NK-92 treated with Interleukin-12 subunit alpha and Interleukin-12 subunit beta, amount 100 ng/mL, for 24 hours (cell line): Measurements from ENCODE around the gene SLCO3A1.

Experiments used
- DNase-seq: peaks from one replicate; lab custom pipeline; 2025; lab: John Stamatoyannopoulos, UW

The SLCO3A1 gene

DNA sequence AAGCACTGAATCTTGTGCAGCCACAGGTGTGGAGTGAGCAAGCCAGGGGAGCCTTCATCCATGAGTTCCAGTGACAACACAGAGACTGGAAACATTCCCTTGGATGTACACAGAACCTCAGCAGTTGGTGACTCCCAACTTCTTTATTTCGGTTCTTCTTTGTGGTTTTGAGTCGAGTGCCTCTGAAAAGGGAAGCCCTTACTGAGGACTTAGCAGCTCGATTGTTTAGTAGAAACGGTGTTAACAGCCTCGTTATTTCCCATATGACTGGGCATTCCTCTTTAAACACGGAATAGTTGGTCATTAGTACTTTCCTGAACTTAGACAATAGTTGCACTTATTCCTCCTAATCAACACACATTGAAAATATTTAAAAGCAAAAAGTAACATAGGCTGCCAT lies 7.7 kb downstream of the SLCO3A1 start:
- no peak for DNase-seq

- no peak for DNase-seq
Observed at GRCh38 chr15:91862891-91863504, 9.5 kb downstream of the SLCO3A1 start.

DNA sequence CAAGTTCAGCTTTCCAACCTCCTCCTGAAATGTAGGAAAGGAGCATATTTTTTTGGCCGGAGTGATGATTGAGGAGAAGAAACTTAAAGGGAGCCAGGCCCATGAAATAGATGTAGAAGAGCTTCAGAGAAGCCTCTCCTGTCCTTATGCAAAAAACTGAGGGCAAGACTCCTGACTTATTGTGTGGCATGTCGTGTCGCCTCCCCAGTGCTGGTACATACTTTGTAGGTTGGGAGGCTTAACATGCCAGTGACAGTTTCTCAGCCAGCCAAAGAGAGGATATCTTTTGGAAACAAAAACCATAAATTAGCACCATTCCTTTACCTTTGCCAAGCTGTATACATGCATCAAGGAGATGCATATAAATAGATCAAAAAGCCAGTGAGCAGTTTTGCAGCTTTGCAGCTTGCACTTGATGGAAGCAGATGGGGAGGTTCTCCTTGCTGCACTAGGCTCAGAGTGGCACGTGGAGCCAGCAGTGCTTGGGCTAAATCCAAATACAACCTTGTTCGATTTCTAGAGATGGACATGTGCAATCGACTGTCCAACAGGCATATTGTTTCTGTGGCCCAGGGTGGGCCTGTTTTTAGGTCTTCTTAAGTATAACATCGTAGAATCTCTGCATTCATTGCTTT lies 10.2 kb downstream of the SLCO3A1 start:
- DNase-seq = no peak

DNA sequence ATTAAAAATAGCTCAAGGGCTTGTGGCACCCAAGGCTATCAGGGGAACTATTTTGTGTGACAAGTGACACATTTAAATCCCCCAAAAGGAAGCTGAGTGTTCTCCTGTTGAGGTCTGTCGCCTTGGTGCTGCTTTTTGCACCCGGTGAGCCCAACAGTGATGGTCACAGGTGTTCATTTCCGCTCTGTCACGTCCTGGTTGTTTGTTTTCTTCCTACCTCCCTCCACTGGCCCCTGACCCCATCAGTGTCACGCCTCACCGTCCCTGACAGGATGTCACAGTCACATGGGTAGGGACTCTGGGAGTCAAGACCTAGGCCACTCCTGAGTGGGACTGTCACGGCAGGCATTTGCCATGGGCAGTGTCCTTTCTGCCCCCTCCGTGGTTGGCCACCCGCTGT lies 11.2 kb downstream of the SLCO3A1 start:
- DNase-seq = peak; percentile 48

DNA sequence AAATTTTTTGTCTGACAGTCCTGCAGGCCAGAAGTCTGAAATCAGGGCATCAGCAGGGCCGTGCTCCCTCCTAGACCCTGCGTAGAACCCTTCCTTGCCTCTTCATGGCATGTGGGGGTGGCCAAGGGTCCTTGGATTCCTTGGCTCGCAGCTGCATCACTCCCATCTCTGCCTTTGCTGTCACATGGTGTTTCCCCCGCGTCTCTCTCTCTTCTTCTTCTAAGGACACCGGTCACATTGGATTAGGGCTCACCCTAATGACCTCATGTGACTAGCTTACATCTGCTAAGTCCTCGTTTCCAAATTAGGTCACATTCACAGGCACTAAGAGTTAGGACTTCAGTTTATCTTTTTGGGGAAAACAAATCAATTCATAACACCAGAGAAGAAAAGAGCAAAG lies 12.0 kb downstream of the SLCO3A1 start:
- no peak for DNase-seq

- DNase-seq = no peak
Observed at GRCh38 chr15:91865950-91866349, 12.4 kb downstream of the SLCO3A1 start.

GRCh38 chr15:91866371-91866905 lies 12.9 kb downstream of the SLCO3A1 start:
- DNase-seq = no peak

DNA sequence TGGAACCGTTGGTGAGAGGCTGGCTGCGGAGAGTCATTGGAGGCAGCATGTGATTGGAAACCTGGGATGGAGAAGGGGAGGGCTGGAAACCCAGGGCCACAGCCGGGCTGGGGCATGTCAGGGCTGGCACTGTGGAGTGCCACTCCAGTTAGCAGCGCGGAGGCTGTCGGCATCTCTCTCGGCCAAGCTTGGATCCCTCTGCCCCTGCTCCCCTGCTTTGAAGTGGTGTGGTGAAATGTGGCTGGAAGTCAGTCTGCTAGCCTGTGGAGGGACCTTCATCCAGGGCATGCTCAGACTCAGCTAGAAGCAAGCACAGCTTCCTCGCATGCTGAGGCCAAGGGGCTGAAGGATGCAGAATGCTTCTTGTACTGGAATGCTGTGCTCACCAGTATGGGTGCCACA lies 13.5 kb downstream of the SLCO3A1 start:
- DNase-seq = no peak

GRCh38 chr15:91867581-91868026 lies 14.1 kb downstream of the SLCO3A1 start:
- DNase-seq = no peak

DNA sequence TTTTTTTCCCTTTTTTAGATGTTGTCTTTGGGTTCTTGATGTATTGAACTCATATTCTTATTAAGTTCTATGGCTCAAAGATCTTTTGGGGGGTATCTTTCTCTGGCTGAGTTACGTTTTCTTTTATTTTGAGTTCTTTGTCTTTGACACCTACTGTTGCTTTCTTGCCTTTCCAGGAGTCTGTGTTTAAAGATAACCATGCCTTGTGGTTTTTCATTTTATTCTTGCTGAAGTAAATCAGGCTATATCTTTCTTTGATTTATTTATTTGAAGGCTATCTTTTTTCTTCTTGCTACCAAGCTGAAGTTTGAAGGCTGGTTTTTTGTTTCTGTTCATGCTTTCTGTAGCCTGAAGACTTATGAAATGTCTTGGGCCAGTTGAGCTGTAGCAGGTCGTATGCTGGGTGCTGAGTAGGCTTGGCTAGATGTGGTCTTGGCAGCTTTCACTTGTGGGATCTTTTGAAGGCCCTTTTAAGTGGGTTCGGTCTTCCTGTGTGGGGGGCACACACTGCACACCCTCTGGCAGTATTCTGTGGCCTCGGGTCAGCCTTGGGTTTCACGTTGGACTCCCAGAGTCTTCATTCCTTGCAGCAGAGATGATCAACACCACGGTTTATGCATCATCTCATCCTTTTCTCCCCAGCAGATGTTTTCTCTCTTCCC lies 17.5 kb downstream of the SLCO3A1 start:
- DNase-seq = no peak

GRCh38 chr15:91871837-91872236 lies 18.3 kb downstream of the SLCO3A1 start:
- DNase-seq = no peak

- DNase-seq = no peak
Observed at GRCh38 chr15:91872356-91873137, 19.0 kb downstream of the SLCO3A1 start.

GRCh38 chr15:91873138-91873536 lies 19.6 kb downstream of the SLCO3A1 start:
- no peak for DNase-seq

DNA sequence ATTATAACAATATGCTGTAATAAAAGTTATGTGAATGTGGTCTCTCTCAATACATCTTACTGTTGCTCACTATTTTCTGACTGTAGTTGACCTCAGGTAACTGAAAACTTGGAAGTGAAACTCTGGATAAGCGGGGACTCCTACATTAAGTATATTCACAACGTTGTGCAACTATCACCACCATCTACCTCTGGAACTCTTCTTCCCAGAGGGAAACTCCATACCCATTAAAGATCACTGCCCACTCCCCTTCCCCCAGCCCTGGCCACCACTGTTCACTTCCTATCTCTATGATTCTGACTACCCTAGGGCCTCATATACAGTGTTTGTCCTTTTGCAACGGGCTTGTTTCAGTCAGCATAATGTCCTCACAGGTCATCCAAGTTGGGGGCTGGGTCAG lies 20.7 kb downstream of the SLCO3A1 start:
- no peak for DNase-seq

GRCh38 chr15:91874992-91875660 lies 21.6 kb downstream of the SLCO3A1 start:
- DNase-seq = no peak

DNA sequence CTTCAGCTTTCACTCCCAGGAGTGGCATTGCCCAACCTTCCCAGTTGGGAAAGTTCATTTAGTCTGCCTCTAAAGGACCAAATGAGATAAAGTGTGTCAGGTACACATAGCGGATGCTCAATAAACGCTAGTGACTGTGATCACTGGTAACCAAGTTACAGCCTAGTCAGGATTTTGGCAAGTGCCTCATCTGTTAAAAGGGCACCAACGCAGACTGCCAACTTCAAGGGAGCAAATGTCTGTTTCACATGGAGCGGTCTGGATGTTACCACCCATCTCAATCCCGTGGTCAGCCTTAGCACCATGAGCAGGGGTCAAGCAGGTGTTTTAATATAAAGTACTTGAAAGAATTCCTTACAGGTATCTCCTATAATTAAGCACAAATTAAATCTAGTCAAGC lies 22.7 kb downstream of the SLCO3A1 start:
- no peak for DNase-seq

GRCh38 chr15:91878319-91878870 lies 24.9 kb downstream of the SLCO3A1 start:
- DNase-seq = no peak

- no peak for DNase-seq
Observed at GRCh38 chr15:91879158-91879557, 25.6 kb downstream of the SLCO3A1 start.

GRCh38 chr15:91880373-91880772 lies 26.9 kb downstream of the SLCO3A1 start:
- DNase-seq = no peak

GRCh38 chr15:91881569-91882297 lies 28.2 kb downstream of the SLCO3A1 start:
- DNase-seq = no peak
